A673 (cell line): Measurements from ENCODE around the gene INHBB. TPM values are rescaled to one million over a fixed set of nuclear protein-coding genes. Genes with fewer than 3 reads are reported as not detected.
A peak's percentile ranks its signal among the peaks of the same experiment; 100 is the strongest.

ENCODE experiments used
- BruUV-seq: library from RNA; stranded (reverse); fragments of 400-500 nt; replicated peaks from 2 replicates; lab custom pipeline; 2021; lab: Mats Ljungman, UMichigan
- CTCF ChIA-PET: fragments of 300-600 bp; sonication (Branson Sonifier 250); formaldehyde crosslinking; loops from one replicate; lab custom pipeline; 2022; ENCODE audit warnings: antibody characterized with exemption; lab: Charles Lee
- POLR2A ChIA-PET: fragments of 300-600 bp; sonication (Branson Sonifier 250); formaldehyde crosslinking; loops from one replicate; lab custom pipeline; 2022; ENCODE audit warnings: antibody characterized with exemption; ENCODE audit not compliant: low non-redundant PET; lab: Charles Lee
- DNase-seq: peaks from one replicate; pipeline ENCODE4 v3.0.0-alpha.2; 2015; ENCODE audit warnings: low spot score
- H3K27ac ChIP-seq: fragments of 200-600 bp; sonication (generic); 2 replicates; pipeline ENCODE4 v1.5.1; 2016; ENCODE audit warnings: mixed run types, low read depth, mild to moderate bottlenecking, mixed read lengths, antibody characterized with exemption, low read length; ENCODE audit not compliant: poor library complexity, severe bottlenecking
- H3K27me3 ChIP-seq: fragments of 200-600 bp; sonication (generic); replicated peaks from 2 replicates; pipeline ENCODE4 v1.6.1; 2017; ENCODE audit warnings: mixed run types, low read depth, mild to moderate bottlenecking, mixed read lengths, antibody characterized with exemption, low read length; ENCODE audit not compliant: insufficient read depth, poor library complexity
- H3K36me3 ChIP-seq: fragments of 200-600 bp; sonication (generic); 2 replicates; pipeline ENCODE4 v1.6.1; 2016; ENCODE audit warnings: mixed run types, mild to moderate bottlenecking, mixed read lengths, antibody characterized with exemption, low read length; ENCODE audit not compliant: insufficient read depth, poor library complexity, severe bottlenecking
- H3K4me1 ChIP-seq: fragments of 200-600 bp; sonication (generic); 2 replicates; pipeline ENCODE4 v1.6.1; 2017; ENCODE audit warnings: mixed run types, mild to moderate bottlenecking, mixed read lengths, antibody characterized with exemption, low read length; ENCODE audit not compliant: insufficient read depth, poor library complexity, severe bottlenecking
- H3K4me3 ChIP-seq: fragments of 200-600 bp; sonication (generic); 2 replicates; pipeline ENCODE4 v1.5.1; 2016; ENCODE audit warnings: low read depth, mixed run types, mild to moderate bottlenecking, mixed read lengths, low read length; ENCODE audit not compliant: poor library complexity, severe bottlenecking
- H3K9me3 ChIP-seq: fragments of 200-600 bp; sonication (generic); 2 replicates; pipeline ENCODE4 v1.6.1; 2016; ENCODE audit warnings: mixed run types, low read depth, mild to moderate bottlenecking, mixed read lengths, antibody characterized with exemption, low read length; ENCODE audit not compliant: poor library complexity, severe bottlenecking
- EZH2 ChIP-seq: fragments of 200-600 bp; sonication (generic); IDR thresholded peaks from 2 replicates; pipeline ENCODE4 v1.6.1; 2017; ENCODE audit warnings: borderline replicate concordance, low read depth, mild to moderate bottlenecking, mixed read lengths, antibody characterized with exemption, low read length; ENCODE audit not compliant: poor library complexity, severe bottlenecking
- intact Hi-C: fragments of 100-400 bp; cut with micrococcal nuclease; formaldehyde crosslinking; loops from one replicate; pipeline ENCODE4 v1.10.0; 2022; ENCODE audit not compliant: unreplicated experiment
- total RNA-seq: library from RNA; stranded (reverse); gene quantifications from 2 replicates; pipeline ENCODE4 v1.2.3, GENCODE V29; 2021
- TF ChIP-seq, protein P1 (sequence below): fragments of 300-800, 200-600 bp; sonication (generic); conservative IDR thresholded peaks from 2 replicates; pipeline ENCODE4 v1.5.1; 2017; ENCODE audit warnings: low read depth, mild to moderate bottlenecking, antibody characterized with exemption, low read length, moderate library complexity, mixed read lengths

Gene INHBB
- total RNA-seq, 1 experiment from 2014 or later = 0.09 TPM

- Histone ChIP-seq H3K4me1 (peaks cover 13% of the 10 kb centered on the region), H3K27me3 (peaks cover 63% of the 10 kb centered on the region), H3K9me3 (no peaks in the 10 kb centered on the region), H3K4me3 (peak overlapping the region; percentile 44), H3K36me3 (no peaks in the 10 kb centered on the region), H3K27ac (no peak overlapping the region)
- no peak for TF ChIP-seq EZH2
- TF ChIP-seq, protein P1, sequence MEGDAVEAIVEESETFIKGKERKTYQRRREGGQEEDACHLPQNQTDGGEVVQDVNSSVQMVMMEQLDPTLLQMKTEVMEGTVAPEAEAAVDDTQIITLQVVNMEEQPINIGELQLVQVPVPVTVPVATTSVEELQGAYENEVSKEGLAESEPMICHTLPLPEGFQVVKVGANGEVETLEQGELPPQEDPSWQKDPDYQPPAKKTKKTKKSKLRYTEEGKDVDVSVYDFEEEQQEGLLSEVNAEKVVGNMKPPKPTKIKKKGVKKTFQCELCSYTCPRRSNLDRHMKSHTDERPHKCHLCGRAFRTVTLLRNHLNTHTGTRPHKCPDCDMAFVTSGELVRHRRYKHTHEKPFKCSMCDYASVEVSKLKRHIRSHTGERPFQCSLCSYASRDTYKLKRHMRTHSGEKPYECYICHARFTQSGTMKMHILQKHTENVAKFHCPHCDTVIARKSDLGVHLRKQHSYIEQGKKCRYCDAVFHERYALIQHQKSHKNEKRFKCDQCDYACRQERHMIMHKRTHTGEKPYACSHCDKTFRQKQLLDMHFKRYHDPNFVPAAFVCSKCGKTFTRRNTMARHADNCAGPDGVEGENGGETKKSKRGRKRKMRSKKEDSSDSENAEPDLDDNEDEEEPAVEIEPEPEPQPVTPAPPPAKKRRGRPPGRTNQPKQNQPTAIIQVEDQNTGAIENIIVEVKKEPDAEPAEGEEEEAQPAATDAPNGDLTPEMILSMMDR = no peak
- no peak for DNase-seq
- POLR2A ChIA-PET = no interaction called here
- CTCF ChIA-PET = no interaction called here
- intact Hi-C loops = loop anchor here (10.0 kb wide), 1 partner anchor 169 kb away; no protein-coding TSS in a partner anchor
- BruUV-seq = no TSS peak
Observed at GRCh38 chr2:120345608-120346007, 328 bp upstream of the INHBB start.

DNA sequence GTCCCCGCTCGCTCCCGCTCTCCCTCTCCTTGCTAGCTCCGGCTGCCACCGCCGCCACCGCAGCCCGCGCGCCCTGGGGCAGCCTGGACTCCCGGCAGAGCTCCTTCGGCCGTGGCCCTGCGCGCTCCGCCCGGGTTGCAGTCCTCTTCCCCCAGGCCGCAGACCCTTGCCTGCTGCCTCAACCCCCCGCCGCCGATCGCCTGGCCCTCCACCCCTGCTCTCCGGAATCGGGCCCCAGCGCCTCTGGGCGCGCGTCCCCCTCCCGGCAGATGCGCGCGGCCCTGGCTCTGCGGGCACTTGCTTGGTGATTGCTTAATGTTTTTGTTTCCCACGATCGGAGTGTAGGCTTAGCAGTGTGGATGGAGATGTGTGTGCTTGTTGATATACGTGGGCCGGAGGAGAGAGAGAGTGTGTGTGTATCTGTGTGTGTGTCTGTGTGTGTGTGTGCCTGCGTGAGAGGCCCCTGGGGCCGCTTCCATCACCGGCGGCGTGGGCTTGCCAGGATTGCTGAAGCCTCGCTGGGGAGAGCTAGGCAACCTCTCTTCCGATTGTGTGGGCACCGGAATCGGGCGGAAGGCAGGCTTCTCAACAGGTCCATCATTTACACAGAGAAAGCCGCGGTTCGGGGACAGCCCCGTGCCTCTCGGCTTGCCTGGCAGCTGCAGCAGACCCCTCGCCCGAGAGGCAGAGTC lies 877 bp downstream of the INHBB start:
- H3K4me3 ChIP-seq = no peak overlapping the region
- H3K27me3 ChIP-seq = peaks cover 63% of the 10 kb centered on the region
- DNase-seq = no peak
- POLR2A ChIA-PET = interaction anchor here (0.6 kb wide), 1 partner anchor 248 kb away, joined by 7 read pairs; no protein-coding TSS in a partner anchor
- no TSS peak for BruUV-seq
- intact Hi-C loops = loop anchor here (10.0 kb wide), 1 partner anchor 168 kb away; no protein-coding TSS in a partner anchor
- peak; percentile 99 for TF ChIP-seq EZH2
- TF ChIP-seq, protein P1 = no peak
- no peaks in the 10 kb centered on the region for H3K9me3 ChIP-seq
- CTCF ChIA-PET = interaction anchor here (0.7 to 1.3 kb wide), 3 partner anchors 10 to 34 kb away, joined by 3 to 7 read pairs (median 5); no protein-coding TSS in a partner anchor
- no peaks in the 10 kb centered on the region for H3K36me3 ChIP-seq
- no peak overlapping the region for H3K27ac ChIP-seq
- peaks cover 13% of the 10 kb centered on the region for H3K4me1 ChIP-seq

DNA sequence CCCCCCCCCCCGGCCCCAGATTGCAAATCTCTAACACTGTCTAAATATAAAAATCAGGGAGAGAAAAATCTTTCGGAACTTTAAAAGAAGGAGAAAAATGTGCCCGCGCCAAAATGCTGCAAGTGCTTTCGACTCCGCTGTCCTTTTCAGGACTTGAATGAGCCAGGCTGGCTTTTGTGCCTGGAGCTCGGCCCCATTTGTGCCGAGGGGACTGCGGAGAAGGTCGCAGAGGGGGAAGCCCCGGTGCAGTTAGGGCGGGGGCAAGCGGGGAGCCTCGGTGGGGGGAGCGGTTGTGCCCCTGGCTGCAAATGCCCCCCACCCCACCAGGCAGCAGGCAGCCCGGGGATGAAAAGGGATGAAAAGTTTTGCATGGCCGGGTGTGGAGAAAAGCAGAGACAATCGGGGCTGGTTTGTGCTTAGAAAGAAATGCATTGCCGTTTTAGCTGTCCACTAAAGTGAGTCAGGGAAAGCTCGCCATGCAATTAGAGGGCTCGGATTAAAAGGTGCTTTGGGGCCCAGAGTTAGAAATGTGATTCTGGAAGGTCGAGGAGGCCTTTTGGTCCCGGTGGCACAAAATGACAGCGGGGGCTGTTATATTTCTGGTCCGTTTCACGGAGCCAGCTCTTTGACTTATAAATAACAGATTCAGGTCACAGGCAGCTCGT lies 1.6 kb downstream of the INHBB start:
- ChIA-PET CTCF (interaction anchor here (0.7 to 1.3 kb wide), 2 partner anchors 10 to 34 kb away, joined by 3 to 5 read pairs; no protein-coding TSS in a partner anchor), POLR2A (no interaction called here)
- intact Hi-C loops = loop anchor here (10.0 kb wide), 1 partner anchor 167 kb away; no protein-coding TSS in a partner anchor
- DNase-seq = no peak
- Histone ChIP-seq H3K4me3 (no peak overlapping the region), H3K36me3 (no peaks in the 10 kb centered on the region), H3K27me3 (peaks cover 57% of the 10 kb centered on the region), H3K27ac (no peak overlapping the region), H3K4me1 (peaks cover 13% of the 10 kb centered on the region), H3K9me3 (no peaks in the 10 kb centered on the region)
- BruUV-seq = no TSS peak
- TF ChIP-seq, protein P1 = no peak
